ENCODE data around the gene OTOP2. TPM values are rescaled to one million over a fixed set of nuclear protein-coding genes. Genes with fewer than 3 reads are reported as not detected.

The OTOP2 gene, protein sequence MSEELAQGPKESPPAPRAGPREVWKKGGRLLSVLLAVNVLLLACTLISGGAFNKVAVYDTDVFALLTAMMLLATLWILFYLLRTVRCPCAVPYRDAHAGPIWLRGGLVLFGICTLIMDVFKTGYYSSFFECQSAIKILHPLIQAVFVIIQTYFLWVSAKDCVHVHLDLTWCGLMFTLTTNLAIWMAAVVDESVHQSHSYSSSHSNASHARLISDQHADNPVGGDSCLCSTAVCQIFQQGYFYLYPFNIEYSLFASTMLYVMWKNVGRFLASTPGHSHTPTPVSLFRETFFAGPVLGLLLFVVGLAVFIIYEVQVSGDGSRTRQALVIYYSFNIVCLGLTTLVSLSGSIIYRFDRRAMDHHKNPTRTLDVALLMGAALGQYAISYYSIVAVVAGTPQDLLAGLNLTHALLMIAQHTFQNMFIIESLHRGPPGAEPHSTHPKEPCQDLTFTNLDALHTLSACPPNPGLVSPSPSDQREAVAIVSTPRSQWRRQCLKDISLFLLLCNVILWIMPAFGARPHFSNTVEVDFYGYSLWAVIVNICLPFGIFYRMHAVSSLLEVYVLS
- not detected for total RNA-seq

DNA sequence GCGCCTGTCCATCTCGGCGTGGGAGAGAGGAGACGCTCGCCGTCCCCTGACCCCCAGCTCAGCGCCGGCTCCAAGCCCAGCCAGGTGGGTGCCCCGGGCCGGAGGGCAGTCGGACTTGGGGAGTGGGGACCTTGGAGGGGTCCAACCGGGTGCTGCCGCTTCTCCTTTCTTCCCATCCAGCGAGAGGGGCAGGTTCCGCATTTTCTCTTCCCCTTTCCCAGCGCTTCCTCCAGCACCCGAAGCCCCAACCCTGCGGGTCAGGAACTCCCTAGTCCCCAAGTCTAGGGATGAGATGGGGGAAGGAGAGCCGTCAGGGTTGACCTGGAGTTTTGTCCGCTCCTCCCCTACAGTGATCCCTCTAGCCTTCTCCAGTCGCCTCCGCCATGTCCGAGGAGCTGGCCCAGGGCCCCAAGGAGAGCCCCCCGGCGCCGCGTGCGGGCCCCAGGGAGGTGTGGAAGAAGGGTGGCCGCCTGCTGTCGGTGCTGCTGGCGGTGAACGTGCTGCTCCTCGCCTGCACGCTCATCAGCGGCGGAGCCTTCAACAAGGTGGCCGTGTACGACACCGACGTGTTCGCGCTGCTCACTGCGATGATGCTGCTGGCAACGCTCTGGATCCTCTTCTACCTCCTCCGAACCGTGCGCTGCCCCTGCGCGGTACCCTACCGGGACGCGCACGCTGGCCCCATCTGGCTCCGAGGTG is at the start of gene OTOP2:
Gene OTOP2 (plus strand): TSS at position 24 of the 699 bp plus-strand sequence. CDS start 360 bp downstream, at position 384.
- Histone ChIP-seq H3K4me3 (peak within 1 kb of the TSS in 1 of 2 donors; percentile 44), H3K27ac (no peak within 1 kb of the TSS), H3K36me3 (no peaks in the 10 kb centered on the region), H3K4me1 (peaks cover 0 to 34% (median 14%) of the 10 kb centered on the region in 3 donors), H3K27me3 (peaks cover 100% of the 10 kb centered on the region), H3K9me3 (no peaks in the 10 kb centered on the region)
- no peak for TF ChIP-seq EP300 (IDR thresholded peaks at IDR 0.05)
- TF ChIP-seq, protein P1, sequence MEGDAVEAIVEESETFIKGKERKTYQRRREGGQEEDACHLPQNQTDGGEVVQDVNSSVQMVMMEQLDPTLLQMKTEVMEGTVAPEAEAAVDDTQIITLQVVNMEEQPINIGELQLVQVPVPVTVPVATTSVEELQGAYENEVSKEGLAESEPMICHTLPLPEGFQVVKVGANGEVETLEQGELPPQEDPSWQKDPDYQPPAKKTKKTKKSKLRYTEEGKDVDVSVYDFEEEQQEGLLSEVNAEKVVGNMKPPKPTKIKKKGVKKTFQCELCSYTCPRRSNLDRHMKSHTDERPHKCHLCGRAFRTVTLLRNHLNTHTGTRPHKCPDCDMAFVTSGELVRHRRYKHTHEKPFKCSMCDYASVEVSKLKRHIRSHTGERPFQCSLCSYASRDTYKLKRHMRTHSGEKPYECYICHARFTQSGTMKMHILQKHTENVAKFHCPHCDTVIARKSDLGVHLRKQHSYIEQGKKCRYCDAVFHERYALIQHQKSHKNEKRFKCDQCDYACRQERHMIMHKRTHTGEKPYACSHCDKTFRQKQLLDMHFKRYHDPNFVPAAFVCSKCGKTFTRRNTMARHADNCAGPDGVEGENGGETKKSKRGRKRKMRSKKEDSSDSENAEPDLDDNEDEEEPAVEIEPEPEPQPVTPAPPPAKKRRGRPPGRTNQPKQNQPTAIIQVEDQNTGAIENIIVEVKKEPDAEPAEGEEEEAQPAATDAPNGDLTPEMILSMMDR (IDR thresholded peaks at IDR 0.05), result no peak
- no peak for TF ChIP-seq POLR2A (IDR thresholded peaks at IDR 0.05)
- no peak for TF ChIP-seq POLR2AphosphoS5 (IDR thresholded peaks at IDR 0.05)
- ATAC-seq, result no peak
- WGBS, 2 donors (ENCODE audit: low coverage in 1 of 2), result 0% methylated on average over 6 of the region's 54 CpGs; no CpG with 5 or more reads in 1 of the 2 donors

DNA sequence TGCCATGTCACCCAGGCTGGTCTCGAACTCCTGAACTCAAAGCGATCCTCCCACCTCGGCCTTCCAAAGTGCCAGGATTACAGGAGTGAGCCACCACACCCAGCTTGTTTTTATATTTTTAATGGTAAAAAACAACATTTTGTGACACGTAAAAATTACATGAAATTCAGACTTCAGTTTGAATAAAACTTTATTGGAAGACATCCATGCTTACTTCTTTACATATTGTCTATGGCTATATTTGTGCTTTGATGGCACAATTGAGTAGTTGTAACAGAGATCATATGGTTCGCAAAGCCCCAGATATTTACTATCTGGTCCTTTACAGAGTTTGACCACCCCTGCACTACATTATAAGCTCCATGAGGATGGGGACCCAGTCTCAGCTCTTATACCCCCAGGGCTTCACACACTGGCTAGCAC is 49.4 kb upstream of the OTOP2 start:
- no peak for ATAC-seq
- TF ChIP-seq POLR2AphosphoS5 (IDR thresholded peaks at IDR 0.05), result no peak
- TF ChIP-seq, protein P1 (IDR thresholded peaks at IDR 0.05), result no peak
- TF ChIP-seq EP300 (IDR thresholded peaks at IDR 0.05), result no peak
- no peak for TF ChIP-seq POLR2A (IDR thresholded peaks at IDR 0.05)
- no peaks in the 10 kb centered on the region for H3K36me3 ChIP-seq
- H3K9me3 ChIP-seq, result no peaks in the 10 kb centered on the region
- no peak overlapping the region for H3K27ac ChIP-seq
- peaks cover 0 to 25% (median 12%) of the 10 kb centered on the region in 3 donors for H3K4me1 ChIP-seq
- H3K4me3 ChIP-seq, result no peak overlapping the region
- WGBS, 2 donors (ENCODE audit: low coverage in 1 of 2), result 98 to 100% methylated on average over 2 to 5 of the region's 5 CpGs
- H3K27me3 ChIP-seq, result peaks cover 18% of the 10 kb centered on the region

DNA sequence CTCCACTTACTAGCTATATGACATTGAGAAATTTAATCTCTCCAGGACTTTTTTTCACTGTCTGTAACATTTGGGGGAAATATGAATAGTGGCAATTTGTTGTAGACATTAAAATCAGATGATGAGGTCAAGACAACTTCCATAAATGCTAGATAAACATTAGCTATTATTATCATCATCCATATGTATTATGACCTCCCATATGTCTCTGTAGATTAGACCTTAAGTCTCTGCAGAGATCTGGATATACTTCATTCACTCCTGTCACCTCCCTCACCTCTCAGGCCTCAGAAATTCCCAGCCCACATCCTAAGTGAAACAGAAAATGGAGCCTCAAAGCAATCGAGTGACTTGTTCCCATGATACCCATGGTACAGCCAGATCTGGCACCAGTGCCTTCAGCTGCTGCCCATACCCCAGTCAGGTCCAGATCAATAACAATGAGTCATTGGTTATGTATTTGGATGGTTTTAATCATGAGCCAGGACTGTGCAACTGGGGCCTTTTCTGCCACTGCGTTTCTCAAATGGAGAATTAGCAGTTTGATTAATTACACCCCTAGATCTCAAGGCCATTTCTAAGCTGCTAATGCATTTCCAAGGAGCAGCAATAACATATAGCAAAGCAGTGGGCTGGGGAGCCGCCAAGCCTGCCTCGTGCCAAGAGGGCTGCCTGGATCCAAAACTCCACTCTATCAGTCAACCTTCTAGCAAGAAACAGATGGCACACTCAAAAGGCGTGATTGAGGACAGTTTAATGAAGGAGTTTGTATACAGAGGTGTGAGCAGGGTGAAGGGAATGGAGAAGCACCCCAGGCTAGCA is 48.7 kb upstream of the OTOP2 start:
- TF ChIP-seq, protein P1 (IDR thresholded peaks at IDR 0.05), result no peak
- TF ChIP-seq POLR2AphosphoS5 (IDR thresholded peaks at IDR 0.05) (no peak), POLR2A (IDR thresholded peaks at IDR 0.05) (no peak), EP300 (IDR thresholded peaks at IDR 0.05) (no peak)
- WGBS, 2 donors (ENCODE audit: low coverage in 1 of 2), result 17 to 23% methylated on average over 2 to 3 of the region's 5 CpGs
- Histone ChIP-seq H3K27me3 (peaks cover 23% of the 10 kb centered on the region), H3K9me3 (no peaks in the 10 kb centered on the region), H3K4me1 (peaks cover 0 to 25% (median 12%) of the 10 kb centered on the region in 3 donors), H3K27ac (no peak overlapping the region), H3K4me3 (no peak overlapping the region), H3K36me3 (no peaks in the 10 kb centered on the region)
- no peak for ATAC-seq

DNA sequence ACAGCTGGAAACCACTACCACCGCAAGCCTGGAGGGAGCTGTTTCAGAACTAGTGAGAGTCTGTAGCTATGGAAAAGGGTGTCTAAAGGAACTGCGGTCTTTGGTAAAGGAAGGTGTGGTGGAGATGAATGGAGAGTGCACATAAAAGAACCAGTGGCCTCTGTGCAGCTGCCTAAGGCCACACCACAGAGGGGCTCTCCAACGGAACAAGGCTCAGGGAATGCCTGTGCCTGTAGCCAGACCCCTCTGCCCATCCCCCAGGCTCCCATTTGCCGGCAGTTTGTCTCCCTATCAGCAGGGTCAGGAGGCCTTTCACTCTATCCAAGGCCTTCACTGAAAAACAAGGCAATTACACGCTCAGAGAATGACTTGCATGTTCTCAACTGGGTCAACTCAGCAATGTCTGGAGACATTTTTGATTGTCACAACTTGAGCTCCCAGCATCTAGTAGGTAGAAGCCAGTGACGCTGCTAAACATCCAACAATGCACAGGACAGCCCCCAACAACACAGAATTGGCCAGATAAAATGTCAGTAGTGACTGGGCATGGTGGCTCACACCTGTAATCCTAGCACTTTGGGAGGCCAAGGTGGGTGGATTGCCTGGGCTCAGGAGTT is 48.0 kb upstream of the OTOP2 start:
- WGBS, 2 donors (ENCODE audit: low coverage in 1 of 2), result 31 to 42% methylated on average over 3 to 4 of the region's 6 CpGs
- peaks cover 27% of the 10 kb centered on the region for H3K27me3 ChIP-seq
- H3K9me3 ChIP-seq, result no peaks in the 10 kb centered on the region
- ATAC-seq, result no peak
- H3K4me1 ChIP-seq, result peaks cover 0 to 23% (median 12%) of the 10 kb centered on the region in 3 donors
- no peak overlapping the region for H3K27ac ChIP-seq
- H3K4me3 ChIP-seq, result no peak overlapping the region
- TF ChIP-seq POLR2A (IDR thresholded peaks at IDR 0.05) (no peak), POLR2AphosphoS5 (IDR thresholded peaks at IDR 0.05) (no peak), EP300 (IDR thresholded peaks at IDR 0.05) (no peak)
- TF ChIP-seq, protein P1 (IDR thresholded peaks at IDR 0.05), result no peak
- H3K36me3 ChIP-seq, result no peaks in the 10 kb centered on the region
